ENCODE measurements around the gene ABL1. TPM values are rescaled to one million over a fixed set of nuclear protein-coding genes. Genes with fewer than 3 reads are reported as not detected.

ABL1 gene
- total RNA-seq, 1 experiment from 2014 or later: 67.5 TPM

- Mint-ChIP-seq H3K4me3 (ENCODE audit: unreplicated experiment) (no peak overlapping the region), H3K36me3 (ENCODE audit: insufficient read depth, unreplicated experiment) (peaks cover 81% of the 10 kb centered on the region)
- POLR2A ChIA-PET: interaction anchor here (0.8 to 1.1 kb wide), 2 partner anchors 25 to 163 kb away, joined by 3 to 4 read pairs; no protein-coding TSS in a partner anchor
Measured at GRCh38 chr9:130870491-130871381, 35.7 kb downstream of the ABL1 start.

DNA sequence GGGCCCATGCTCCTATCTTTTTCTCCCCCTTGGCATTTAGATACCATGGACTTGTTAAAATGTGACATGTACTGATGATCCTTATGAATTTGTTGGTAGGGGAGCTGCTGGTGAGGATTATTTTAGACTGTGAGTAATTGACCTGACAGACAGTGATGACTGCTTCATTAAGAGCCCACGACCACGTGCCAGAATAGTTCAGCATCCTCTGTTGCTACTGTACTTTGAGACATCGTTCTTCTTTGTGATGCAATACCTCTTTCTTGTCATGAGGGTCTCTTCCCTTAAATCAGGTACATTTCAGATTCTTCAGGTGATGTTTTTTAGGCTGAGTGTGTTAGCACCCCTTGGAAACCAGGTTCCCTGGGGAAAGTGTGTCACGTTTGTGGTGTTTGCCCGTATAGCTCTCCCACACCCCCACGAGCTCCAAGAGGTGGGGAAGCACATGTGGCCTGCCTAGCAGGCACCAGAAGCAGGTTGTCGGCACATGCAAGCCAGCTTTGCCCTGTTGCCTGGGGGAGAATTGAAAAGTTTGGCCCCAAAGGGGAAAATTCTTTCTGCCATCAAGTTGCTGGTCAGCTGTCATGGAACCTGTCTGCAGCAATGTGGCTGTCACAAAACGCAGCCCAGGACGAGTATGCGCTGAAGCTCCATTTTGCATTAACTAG, 36.5 kb downstream of the ABL1 start:
- Mint-ChIP-seq H3K36me3 (ENCODE audit: insufficient read depth, unreplicated experiment) (peaks cover 81% of the 10 kb centered on the region), H3K27me3 (ENCODE audit: insufficient read depth, unreplicated experiment) (no peaks in the 10 kb centered on the region), H3K4me3 (ENCODE audit: unreplicated experiment) (no peak overlapping the region), H3K9me3 (ENCODE audit: unreplicated experiment) (no peaks in the 10 kb centered on the region), H3K27ac (ENCODE audit: low read depth, unreplicated experiment) (no peak overlapping the region), H3K4me1 (ENCODE audit: insufficient read depth, unreplicated experiment) (peaks cover under 1% of the 10 kb centered on the region)
- no peak for TF ChIP-seq CTCF (IDR thresholded peaks at IDR 0.05; ENCODE audit: unreplicated experiment)
- no peak for DNase-seq (ENCODE audit: unreplicated experiment)
- CTCF ChIA-PET: interaction anchor here (0.5 to 1.1 kb wide), 3 partner anchors 104 to 175 kb away, joined by 3 to 4 read pairs (median 4); no protein-coding TSS in a partner anchor
- intact Hi-C loops (cut with micrococcal nuclease): no loop called here
- no TSS peak for BruUV-seq (replicated peaks)
- POLR2A ChIA-PET: no interaction called here

More at GRCh38 chr9:130870491-130871381, 35.7 kb downstream of the ABL1 start:
- H3K4me1 Mint-ChIP-seq (ENCODE audit: insufficient read depth, unreplicated experiment): peaks cover 6% of the 10 kb centered on the region
- BruUV-seq (replicated peaks): no TSS peak
- no peak for TF ChIP-seq CTCF (IDR thresholded peaks at IDR 0.05; ENCODE audit: unreplicated experiment)
- intact Hi-C loops (cut with micrococcal nuclease): loop anchor here (1.0 kb wide), 2 partner anchors 71 to 128 kb away; no protein-coding TSS in a partner anchor
- CTCF ChIA-PET: interaction anchor here (0.5 to 10.8 kb wide), 25 partner anchors 9 to 1906 kb away, joined by 3 to 235 read pairs (median 4); no protein-coding TSS in a partner anchor
- H3K27ac Mint-ChIP-seq (ENCODE audit: low read depth, unreplicated experiment): no peak overlapping the region
- H3K9me3 Mint-ChIP-seq (ENCODE audit: unreplicated experiment): no peaks in the 10 kb centered on the region
- DNase-seq (ENCODE audit: unreplicated experiment): no peak
- H3K27me3 Mint-ChIP-seq (ENCODE audit: insufficient read depth, unreplicated experiment): no peaks in the 10 kb centered on the region

DNA sequence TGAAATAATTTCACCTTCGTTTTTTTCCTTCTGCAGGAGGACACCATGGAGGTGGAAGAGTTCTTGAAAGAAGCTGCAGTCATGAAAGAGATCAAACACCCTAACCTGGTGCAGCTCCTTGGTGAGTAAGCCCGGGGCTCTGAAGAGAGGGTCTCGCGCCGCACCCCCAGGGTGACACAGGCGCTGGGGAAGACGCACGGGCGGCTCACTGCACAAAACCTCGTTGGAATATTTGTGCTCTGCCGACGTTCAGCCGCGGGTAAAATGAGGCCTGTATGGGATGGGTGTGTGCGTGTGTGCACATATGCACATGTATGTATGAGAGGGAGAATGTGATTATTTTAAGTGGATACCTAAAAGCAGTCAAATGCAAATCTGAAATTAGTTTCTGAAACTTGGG, 37.0 kb downstream of the ABL1 start:
- no peak overlapping the region for H3K4me3 Mint-ChIP-seq (ENCODE audit: unreplicated experiment)
- no peak overlapping the region for H3K27ac Mint-ChIP-seq (ENCODE audit: low read depth, unreplicated experiment)
- H3K9me3 Mint-ChIP-seq (ENCODE audit: unreplicated experiment): no peaks in the 10 kb centered on the region
- TF ChIP-seq CTCF (IDR thresholded peaks at IDR 0.05; ENCODE audit: unreplicated experiment): no peak
- no peaks in the 10 kb centered on the region for H3K4me1 Mint-ChIP-seq (ENCODE audit: insufficient read depth, unreplicated experiment)
- CTCF ChIA-PET: interaction anchor here (0.5 to 1.1 kb wide), 4 partner anchors 104 to 175 kb away, joined by 3 to 4 read pairs (median 4); no protein-coding TSS in a partner anchor
- BruUV-seq (replicated peaks): no TSS peak
- H3K27me3 Mint-ChIP-seq (ENCODE audit: insufficient read depth, unreplicated experiment): no peaks in the 10 kb centered on the region
- peaks cover 81% of the 10 kb centered on the region for H3K36me3 Mint-ChIP-seq (ENCODE audit: insufficient read depth, unreplicated experiment)
- POLR2A ChIA-PET: no interaction called here
- no peak for DNase-seq (ENCODE audit: unreplicated experiment)
- intact Hi-C loops (cut with micrococcal nuclease): no loop called here

- Mint-ChIP-seq H3K27me3 (ENCODE audit: insufficient read depth, unreplicated experiment) (no peaks in the 10 kb centered on the region), H3K9me3 (ENCODE audit: unreplicated experiment) (no peaks in the 10 kb centered on the region), H3K27ac (ENCODE audit: low read depth, unreplicated experiment) (no peak overlapping the region), H3K36me3 (ENCODE audit: insufficient read depth, unreplicated experiment) (peaks cover 85% of the 10 kb centered on the region), H3K4me1 (ENCODE audit: insufficient read depth, unreplicated experiment) (no peaks in the 10 kb centered on the region), H3K4me3 (ENCODE audit: unreplicated experiment) (no peak overlapping the region)
- POLR2A ChIA-PET: no interaction called here
- TF ChIP-seq CTCF (IDR thresholded peaks at IDR 0.05; ENCODE audit: unreplicated experiment): no peak
- intact Hi-C loops (cut with micrococcal nuclease): no loop called here
- no peak for DNase-seq (ENCODE audit: unreplicated experiment)
- BruUV-seq (replicated peaks): no TSS peak
- CTCF ChIA-PET: interaction anchor here (0.6 to 1.1 kb wide), 3 partner anchors 105 to 175 kb away, joined by 3 to 4 read pairs (median 4); no protein-coding TSS in a partner anchor
Measured at GRCh38 chr9:130872508-130872907, 37.5 kb downstream of the ABL1 start.
